ENCODE measurements around the gene EFHD2. TPM values are rescaled to one million over a fixed set of nuclear protein-coding genes. Genes with fewer than 3 reads are reported as not detected.
"Not testable (repeated sequence)": the region's sequence is repeated elsewhere in the genome, so short reads cannot be mapped to it uniquely, and the experiment has no call there.

EFHD2 gene
- total RNA-seq, 6 experiments from 2014 or later = 41.2 to 67.2 (median 65.3) TPM

DNA sequence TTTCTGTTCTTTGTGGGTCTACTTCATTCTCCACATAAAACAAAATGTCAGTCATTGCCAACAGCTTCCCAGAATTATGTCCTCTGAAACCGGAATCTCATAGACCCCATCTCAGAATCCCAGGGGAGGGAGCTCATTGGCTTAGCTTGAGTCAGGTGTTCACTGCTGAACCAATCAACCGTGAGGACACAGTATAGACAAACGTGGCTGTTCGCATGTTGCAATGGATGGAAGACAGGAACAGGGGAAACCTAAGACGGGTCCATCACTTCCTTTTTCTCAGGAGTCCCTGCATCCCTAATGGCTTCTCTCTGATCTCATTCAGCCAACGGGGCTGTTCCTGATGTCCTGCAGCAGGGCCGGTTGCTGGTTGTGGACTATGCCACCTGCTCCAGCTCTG, 56.0 kb downstream of the EFHD2 start:
- no peaks in the 10 kb centered on the region for H3K9me3 Mint-ChIP-seq
- H3K27ac Mint-ChIP-seq = no peak overlapping the region

DNA sequence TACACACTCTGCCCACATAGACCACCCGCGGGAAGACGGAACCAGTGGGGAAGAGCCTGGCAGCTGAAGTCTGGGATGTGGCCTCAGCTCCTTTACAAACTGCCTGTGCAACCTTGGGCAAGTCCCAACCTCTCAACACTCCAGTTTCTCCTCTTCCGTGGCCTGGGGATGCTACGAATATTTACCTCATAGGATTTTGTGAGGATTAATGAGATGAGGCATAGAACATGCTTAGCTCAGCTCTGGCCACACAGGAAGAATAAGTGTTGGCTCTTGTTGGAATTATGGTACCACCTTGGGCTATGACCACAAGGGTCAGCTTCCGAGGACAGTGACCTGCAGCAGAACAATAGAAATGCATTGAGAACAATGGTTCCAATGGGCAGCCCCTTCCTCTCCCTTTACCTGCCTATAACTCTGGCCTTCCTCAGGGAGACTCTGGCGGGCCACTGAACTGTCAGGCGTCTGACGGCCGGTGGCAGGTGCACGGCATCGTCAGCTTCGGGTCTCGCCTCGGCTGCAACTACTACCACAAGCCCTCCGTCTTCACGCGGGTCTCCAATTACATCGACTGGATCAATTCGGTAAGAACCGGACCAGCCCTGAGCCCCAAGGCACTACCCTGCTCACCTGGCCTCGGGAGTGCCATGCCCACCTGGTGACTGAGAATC, 57.4 kb downstream of the EFHD2 start:
- not testable (repeated sequence) for H3K36me3 Mint-ChIP-seq (ENCODE audit: low read depth); H3K4me3 Mint-ChIP-seq; H3K4me1 Mint-ChIP-seq (ENCODE audit: low read depth); H3K27ac Mint-ChIP-seq; DNase-seq; H3K9me3 Mint-ChIP-seq
- H3K27me3 Mint-ChIP-seq (ENCODE audit: insufficient read depth) = peaks cover 30% of the 10 kb centered on the region

More for the DNA sequence above, 56.0 kb downstream of the EFHD2 start:
- Mint-ChIP-seq H3K4me3 (no peak overlapping the region), H3K27me3 (ENCODE audit: insufficient read depth) (peaks cover 27% of the 10 kb centered on the region), H3K36me3 (ENCODE audit: low read depth) (no peaks in the 10 kb centered on the region), H3K4me1 (ENCODE audit: low read depth) (no peaks in the 10 kb centered on the region)
- no peak for DNase-seq
- TF ChIP-seq, protein P1, sequence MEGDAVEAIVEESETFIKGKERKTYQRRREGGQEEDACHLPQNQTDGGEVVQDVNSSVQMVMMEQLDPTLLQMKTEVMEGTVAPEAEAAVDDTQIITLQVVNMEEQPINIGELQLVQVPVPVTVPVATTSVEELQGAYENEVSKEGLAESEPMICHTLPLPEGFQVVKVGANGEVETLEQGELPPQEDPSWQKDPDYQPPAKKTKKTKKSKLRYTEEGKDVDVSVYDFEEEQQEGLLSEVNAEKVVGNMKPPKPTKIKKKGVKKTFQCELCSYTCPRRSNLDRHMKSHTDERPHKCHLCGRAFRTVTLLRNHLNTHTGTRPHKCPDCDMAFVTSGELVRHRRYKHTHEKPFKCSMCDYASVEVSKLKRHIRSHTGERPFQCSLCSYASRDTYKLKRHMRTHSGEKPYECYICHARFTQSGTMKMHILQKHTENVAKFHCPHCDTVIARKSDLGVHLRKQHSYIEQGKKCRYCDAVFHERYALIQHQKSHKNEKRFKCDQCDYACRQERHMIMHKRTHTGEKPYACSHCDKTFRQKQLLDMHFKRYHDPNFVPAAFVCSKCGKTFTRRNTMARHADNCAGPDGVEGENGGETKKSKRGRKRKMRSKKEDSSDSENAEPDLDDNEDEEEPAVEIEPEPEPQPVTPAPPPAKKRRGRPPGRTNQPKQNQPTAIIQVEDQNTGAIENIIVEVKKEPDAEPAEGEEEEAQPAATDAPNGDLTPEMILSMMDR (IDR thresholded peaks at IDR 0.05) = no peak

DNA sequence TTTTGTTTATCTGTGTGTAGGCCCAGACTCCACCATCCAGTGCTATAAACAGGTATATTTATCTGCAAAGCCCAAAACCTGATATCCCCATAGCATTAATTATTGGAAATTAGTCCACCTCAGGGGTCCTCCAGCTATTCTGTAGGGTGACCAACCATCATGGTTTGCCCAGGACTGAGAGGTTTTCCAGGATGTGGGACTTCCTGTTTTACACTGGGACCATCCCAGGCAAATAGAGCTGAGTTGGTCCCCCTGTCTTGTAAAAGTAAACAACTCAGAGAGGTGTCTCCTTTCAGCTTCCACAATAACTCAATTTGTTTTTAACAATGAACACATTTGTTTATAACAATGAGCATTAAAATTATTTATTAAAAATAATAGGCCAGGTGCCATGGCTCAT, 58.5 kb downstream of the EFHD2 start:
- H3K27me3 Mint-ChIP-seq (ENCODE audit: insufficient read depth) = peaks cover 31% of the 10 kb centered on the region
- H3K4me3 Mint-ChIP-seq = no peak overlapping the region
- no peak overlapping the region for H3K27ac Mint-ChIP-seq
- no peaks in the 10 kb centered on the region for H3K9me3 Mint-ChIP-seq
- TF ChIP-seq, protein P1 (IDR thresholded peaks at IDR 0.05) = no peak
- H3K36me3 Mint-ChIP-seq (ENCODE audit: low read depth) = no peaks in the 10 kb centered on the region
- no peak for DNase-seq
- H3K4me1 Mint-ChIP-seq (ENCODE audit: low read depth) = no peaks in the 10 kb centered on the region

DNA sequence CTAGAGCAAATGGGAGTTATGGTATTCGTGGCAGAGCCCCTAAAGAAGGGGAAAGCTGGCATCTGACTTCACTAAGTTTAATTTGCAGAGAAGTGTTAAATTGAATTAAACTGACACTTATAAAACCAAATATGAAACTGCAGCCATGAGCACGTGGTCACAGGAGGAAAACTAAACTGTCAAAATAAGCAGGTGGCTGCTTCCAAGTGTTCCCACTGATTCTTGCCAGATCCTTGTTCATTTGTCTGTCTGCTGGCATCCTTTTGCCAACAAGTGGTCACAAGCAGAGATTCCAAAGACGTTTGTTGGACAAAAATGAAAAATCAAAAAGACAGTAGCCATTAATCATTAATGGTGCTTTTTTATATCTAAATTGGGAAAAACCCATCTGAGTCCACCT, 59.7 kb downstream of the EFHD2 start:
- Mint-ChIP-seq H3K27ac (no peak overlapping the region), H3K27me3 (ENCODE audit: insufficient read depth) (peaks cover 31% of the 10 kb centered on the region), H3K9me3 (no peaks in the 10 kb centered on the region), H3K4me1 (ENCODE audit: low read depth) (no peaks in the 10 kb centered on the region), H3K4me3 (no peak overlapping the region), H3K36me3 (ENCODE audit: low read depth) (no peaks in the 10 kb centered on the region)
- no peak for DNase-seq
- TF ChIP-seq, protein P1 (IDR thresholded peaks at IDR 0.05) = no peak

DNA sequence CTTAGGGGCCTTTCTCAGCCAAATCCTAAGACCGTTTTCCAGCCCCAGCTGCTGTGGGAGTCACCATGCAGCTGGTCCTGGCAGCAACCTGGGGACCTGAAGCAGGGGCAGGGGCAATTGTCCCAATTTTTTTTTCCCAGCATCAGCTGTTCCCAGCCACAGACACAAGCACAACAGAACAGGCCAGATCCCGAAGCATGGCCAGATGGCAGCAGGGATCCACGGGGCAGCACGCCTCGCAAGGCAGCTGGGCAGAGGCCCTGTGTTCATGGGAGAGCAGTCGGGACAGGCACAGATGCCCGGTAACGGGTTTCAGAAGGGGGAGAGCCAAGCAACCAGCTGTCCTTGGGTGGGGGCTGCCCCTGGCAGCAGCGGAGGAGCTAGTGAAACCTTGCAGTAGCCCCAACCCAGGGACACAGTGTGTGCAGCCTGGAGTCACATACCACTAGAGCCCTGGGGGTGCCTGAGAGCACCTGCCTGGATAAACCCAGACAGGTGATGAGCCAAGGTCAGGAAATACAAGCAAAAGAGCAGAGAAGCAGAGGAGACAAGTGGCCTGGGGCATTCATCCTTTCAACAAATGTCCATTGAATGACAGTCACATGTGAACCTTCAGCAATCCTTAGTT, 60.2 kb downstream of the EFHD2 start:
- DNase-seq; H3K4me3 Mint-ChIP-seq; H3K4me1 Mint-ChIP-seq (ENCODE audit: low read depth); H3K9me3 Mint-ChIP-seq; H3K27ac Mint-ChIP-seq; H3K36me3 Mint-ChIP-seq (ENCODE audit: low read depth): not testable (repeated sequence)
- H3K27me3 Mint-ChIP-seq (ENCODE audit: insufficient read depth) = peaks cover 31% of the 10 kb centered on the region

DNA sequence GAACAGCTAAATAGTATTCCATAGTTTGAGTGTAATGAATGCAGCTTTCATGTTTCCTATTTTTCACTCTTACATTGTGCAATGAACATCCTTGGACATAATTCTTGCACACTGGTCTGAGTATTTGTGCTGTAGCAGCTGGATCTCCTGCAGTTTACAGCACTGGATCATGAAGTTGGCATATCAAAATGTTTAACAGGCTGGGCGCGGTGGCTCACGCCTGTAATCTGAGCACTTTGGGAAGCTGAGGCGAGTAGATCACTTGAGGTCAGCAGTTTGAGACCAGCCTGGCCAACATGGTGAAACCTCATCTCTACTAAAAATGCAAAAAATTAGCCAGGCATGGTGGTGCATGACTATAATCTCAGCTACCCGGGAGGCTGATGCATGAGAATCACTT, 61.4 kb downstream of the EFHD2 start:
- peaks cover 34% of the 10 kb centered on the region for H3K27me3 Mint-ChIP-seq (ENCODE audit: insufficient read depth)
- H3K27ac Mint-ChIP-seq; H3K4me1 Mint-ChIP-seq (ENCODE audit: low read depth); H3K9me3 Mint-ChIP-seq; DNase-seq; H3K4me3 Mint-ChIP-seq; H3K36me3 Mint-ChIP-seq (ENCODE audit: low read depth): not testable (repeated sequence)

DNA sequence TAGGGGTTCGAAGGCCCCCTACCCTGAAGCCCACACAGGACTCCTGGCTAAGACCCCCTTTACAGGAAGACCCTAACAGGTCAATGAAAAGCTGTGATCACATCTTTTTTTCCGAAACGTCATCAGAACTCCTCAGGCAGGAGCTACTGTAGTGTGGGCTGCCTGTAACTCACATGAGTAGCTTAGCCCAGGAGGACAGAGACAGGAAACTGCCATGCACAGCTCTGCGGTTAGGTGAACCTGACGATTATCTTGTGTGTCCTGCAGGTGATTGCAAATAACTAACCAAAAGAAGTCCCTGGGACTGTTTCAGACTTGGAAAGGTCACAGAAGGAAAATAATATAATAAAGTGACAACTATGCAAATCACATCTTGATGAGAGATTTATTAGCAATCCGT, 62.0 kb downstream of the EFHD2 start:
- H3K9me3 Mint-ChIP-seq; H3K4me1 Mint-ChIP-seq (ENCODE audit: low read depth); H3K4me3 Mint-ChIP-seq; H3K36me3 Mint-ChIP-seq (ENCODE audit: low read depth); H3K27ac Mint-ChIP-seq; DNase-seq: not testable (repeated sequence)
- peaks cover 33% of the 10 kb centered on the region for H3K27me3 Mint-ChIP-seq (ENCODE audit: insufficient read depth)
